GM12878 (cell line): ENCODE measurements around the gene CTRB2.

ENCODE experiments used
- ATF3 ChIP-seq: IDR thresholded peaks from 2 replicates; pipeline ENCODE4 v1.6.1; 2011; ENCODE audit warnings: low read depth, mild to moderate bottlenecking, low read length, moderate library complexity, borderline replicate concordance; ENCODE audit errors: extremely low read depth
- BCLAF1 ChIP-seq: fragments of 450-650 bp; IDR thresholded peaks from 2 replicates; pipeline ENCODE4 v1.6.1; 2017; ENCODE audit warnings: antibody characterized with exemption, mild to moderate bottlenecking, moderate library complexity
- CTCF ChIP-seq, 3 experiments: IDR thresholded peaks in 2 of 3; conservative IDR thresholded peaks in 1 of 3; 2 replicates each; pipeline ENCODE4 v1.5.1; 2011; ENCODE audit warnings: low read depth in 3 of 3, low read length in 3 of 3, mild to moderate bottlenecking in 3 of 3, control low read depth in 2 of 3, moderate library complexity in 2 of 3, inconsistent platforms in 1 of 3, mixed read lengths in 1 of 3; ENCODE audit not compliant: control insufficient read depth in 2 of 3, insufficient read depth in 1 of 3; ENCODE audit errors: extremely low read depth in 1 of 3
- EP300 ChIP-seq, 2 experiments: fragments of 150-350 bp in 1 of 2; IDR thresholded peaks; 2 replicates each; pipeline ENCODE4 v1.6.1; 2011 to 2012; ENCODE audit warnings: low read depth in 2 of 2, low read length in 2 of 2, borderline replicate concordance in 1 of 2, improper control_type of control experiment in 1 of 2, inconsistent platforms in 1 of 2; ENCODE audit not compliant: control insufficient read depth in 1 of 2
- EZH2 ChIP-seq: IDR thresholded peaks from 2 replicates; pipeline ENCODE4 v1.6.1; 2012; ENCODE audit warnings: low read depth, mild to moderate bottlenecking, control low read depth, inconsistent platforms, low read length, borderline replicate concordance; ENCODE audit not compliant: control insufficient read depth
- NFIC ChIP-seq: IDR thresholded peaks from 2 replicates; pipeline ENCODE4 v1.6.1; 2012; ENCODE audit warnings: low read depth, mild to moderate bottlenecking, inconsistent platforms, low read length, moderate library complexity
- PKNOX1 ChIP-seq: fragments of 450-650 bp; IDR thresholded peaks from 2 replicates; pipeline ENCODE4 v1.6.1; 2016; ENCODE audit warnings: mild to moderate bottlenecking
- RAD21 ChIP-seq: IDR thresholded peaks from 2 replicates; pipeline ENCODE4 v1.6.1; 2011; ENCODE audit warnings: mild to moderate bottlenecking, low read depth, low read length, moderate library complexity; ENCODE audit not compliant: insufficient read depth
- SUZ12 ChIP-seq: fragments of 200-600 bp; sonication (generic); IDR thresholded peaks from one replicate; pipeline ENCODE4 v1.6.1; 2018; ENCODE audit warnings: antibody characterized with exemption, mild to moderate bottlenecking; ENCODE audit not compliant: unreplicated experiment
- ZBED1 ChIP-seq: IDR thresholded peaks from 2 replicates; pipeline ENCODE4 v1.6.1; 2016; ENCODE audit warnings: borderline replicate concordance

DNA sequence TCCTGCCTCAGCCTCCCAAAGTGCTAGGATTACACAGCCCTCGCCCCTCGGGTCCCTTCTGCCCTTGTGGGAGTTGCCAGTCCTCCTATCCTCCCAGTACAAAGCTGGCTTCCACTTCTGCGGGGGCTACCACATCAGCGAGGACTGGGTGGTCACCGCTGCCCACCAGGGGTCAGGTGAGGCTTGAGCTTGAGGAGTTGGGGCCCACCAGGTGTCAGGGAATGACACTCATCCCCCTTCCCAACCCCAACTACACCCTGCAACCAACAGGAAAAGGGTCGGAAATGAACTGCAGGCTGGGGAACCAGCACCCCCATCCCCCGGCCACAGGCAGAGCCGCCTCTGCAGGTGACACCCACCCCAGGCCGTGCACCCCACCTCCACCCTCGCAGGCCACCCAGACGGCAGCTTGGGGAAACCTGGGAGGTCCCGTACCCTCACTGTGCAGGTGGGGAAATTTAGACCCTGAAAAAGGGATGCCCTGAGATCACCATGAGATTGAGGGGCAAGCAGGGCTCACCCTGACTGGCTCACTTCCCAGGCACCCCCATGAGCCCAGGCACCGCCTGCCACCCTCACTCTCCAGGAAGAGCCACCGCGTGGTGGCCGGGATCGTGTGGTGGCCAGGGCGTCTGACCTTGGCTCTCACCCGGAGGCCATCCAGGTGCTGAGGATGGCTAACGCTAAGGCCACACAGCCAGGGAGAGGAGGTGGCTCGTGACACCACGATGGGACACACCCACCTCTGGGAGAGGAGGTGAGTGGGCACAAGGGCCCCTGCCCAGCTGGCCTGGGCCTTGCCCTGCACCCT lies 19.8 kb upstream of the CTRB2 start:
- TF ChIP-seq EZH2 (no peak), SUZ12 (no peak), PKNOX1 (no peak), RAD21 (no peak), BCLAF1 (no peak), CTCF (IDR thresholded peaks at IDR 0.05 in 2 of 3, conservative IDR thresholded peaks at IDR 0.05 in 1 of 3; ENCODE audit: control insufficient read depth in 2 of 3, extremely low read depth in 1 of 3, insufficient read depth in 1 of 3, low read depth in 3 of 3, low read length in 3 of 3) (no peak), ZBED1 (no peak), NFIC (no peak), ATF3 (no peak), EP300 (IDR thresholded peaks at IDR 0.05; ENCODE audit: borderline replicate concordance in 1 of 2, control insufficient read depth in 1 of 2, low read depth in 2 of 2, low read length in 2 of 2) (no peak)
